PC-3 (cell line): ENCODE measurements around the gene RPGRIP1. TPM values are rescaled to one million over a fixed set of nuclear protein-coding genes. Genes with fewer than 3 reads are reported as not detected.

Experiments used
- ATAC-seq: fragments of 200-7000 bp; cut with Tn5 transposase; 2 replicates; pipeline ENCODE4 v1.9.1; 2020; ENCODE audit warnings: mild to moderate bottlenecking, moderate library complexity
- BruUV-seq: library from RNA; stranded (reverse); fragments of 400-500 nt; replicated peaks from 2 replicates; lab custom pipeline; 2021; lab: Mats Ljungman, UMichigan
- CTCF ChIA-PET: fragments of 300-600 bp; sonication (Branson Sonifier 250); formaldehyde crosslinking; loops from one replicate; lab custom pipeline; 2022; ENCODE audit warnings: antibody characterized with exemption; lab: Charles Lee
- POLR2A ChIA-PET: fragments of 300-600 bp; sonication (Branson Sonifier 250); formaldehyde crosslinking; loops from one replicate; lab custom pipeline; 2022; ENCODE audit warnings: antibody characterized with exemption; ENCODE audit not compliant: unreplicated experiment; lab: Charles Lee
- DNase-seq: peaks from one replicate; pipeline ENCODE4 v3.0.0-alpha.2; 2015
- H2AFZ ChIP-seq: fragments of 300-600 bp; sonication (generic); 2 replicates; pipeline ENCODE4 v1.6.0; 2016; ENCODE audit warnings: antibody characterized with exemption, low read length
- H3F3A ChIP-seq: fragments of 300-600 bp; sonication (generic); one replicate; pipeline ENCODE4 v1.6.0; 2017; ENCODE audit warnings: antibody characterized with exemption, low read length, control low read depth, mild to moderate bottlenecking; ENCODE audit not compliant: unreplicated experiment
- H3K27ac ChIP-seq: fragments of 300-600 bp; sonication (generic); 2 replicates; pipeline ENCODE4 v1.5.1; 2016; ENCODE audit warnings: mild to moderate bottlenecking, low read length
- H3K27me3 ChIP-seq: fragments of 300-600 bp; sonication (generic); 2 replicates; pipeline ENCODE4 v1.6.1; 2016; ENCODE audit warnings: low read length, mixed read lengths
- H3K36me3 ChIP-seq: fragments of 300-600 bp; sonication (generic); 2 replicates; pipeline ENCODE4 v1.6.1; 2016; ENCODE audit warnings: low read depth, mixed run types, low read length, mixed read lengths
- H3K4me1 ChIP-seq: fragments of 300-600 bp; sonication (generic); 2 replicates; pipeline ENCODE4 v1.5.1; 2016; ENCODE audit warnings: low read length; ENCODE audit not compliant: insufficient read depth
- H3K4me2 ChIP-seq: fragments of 300-600 bp; sonication (generic); 2 replicates; pipeline ENCODE4 v1.6.0; 2016; ENCODE audit warnings: low read length
- H3K4me3 ChIP-seq: fragments of 300-600 bp; sonication (generic); 2 replicates; pipeline ENCODE4 v1.5.1; 2016; ENCODE audit warnings: mild to moderate bottlenecking, low read length, mixed read lengths
- H3K79me2 ChIP-seq: fragments of 300-600 bp; sonication (generic); 2 replicates; pipeline ENCODE4 v1.6.1; 2017; ENCODE audit warnings: low read length, mixed read lengths
- H3K9ac ChIP-seq: fragments of 300-600 bp; sonication (generic); 2 replicates; pipeline ENCODE4 v1.6.0; 2016; ENCODE audit warnings: mild to moderate bottlenecking, low read length
- H3K9me2 ChIP-seq: fragments of 300-600 bp; sonication (generic); replicated peaks from 2 replicates; pipeline ENCODE4 v1.6.1; 2016; ENCODE audit warnings: mixed run types, low read length, mixed read lengths
- H3K9me3 ChIP-seq: fragments of 300-600 bp; sonication (generic); 2 replicates; pipeline ENCODE4 v1.6.1; 2016; ENCODE audit warnings: low read length, mixed read lengths
- H4K20me1 ChIP-seq: fragments of 300-600 bp; sonication (generic); 2 replicates; pipeline ENCODE4 v1.6.1; 2016; ENCODE audit warnings: low read length, mixed read lengths
- CTCF ChIP-seq: fragments of 300-600 bp; sonication (generic); conservative IDR thresholded peaks from 2 replicates; pipeline ENCODE4 v1.5.1; 2017; ENCODE audit warnings: antibody characterized with exemption, low read depth, mild to moderate bottlenecking, low read length
- EZH2 ChIP-seq: fragments of 300-600 bp; sonication (generic); IDR thresholded peaks from one replicate; pipeline ENCODE4 v1.6.1; 2017; ENCODE audit warnings: antibody characterized with exemption, mild to moderate bottlenecking, low read length; ENCODE audit not compliant: unreplicated experiment
- EZH2phosphoT487 ChIP-seq: fragments of 300-600 bp; sonication (generic); IDR thresholded peaks from 2 replicates; pipeline ENCODE4 v1.6.1; 2018; ENCODE audit warnings: mild to moderate bottlenecking, antibody characterized with exemption, low read length, borderline replicate concordance
- intact Hi-C: fragments of 100-400 bp; cut with micrococcal nuclease; formaldehyde crosslinking; loops from 2 replicates; pipeline ENCODE4 v1.9.0; 2023
- total RNA-seq: library from RNA; depleted of rRNA; stranded (reverse); fragments of >200 nt; gene quantifications from 2 replicates; pipeline ENCODE4 v1.2.3, GENCODE V29; 2014

Gene RPGRIP1
- total RNA-seq, 1 experiment from 2014 or later, result 0.33 TPM

GRCh38 chr14:21263284-21264024 is 16.4 kb upstream of the RPGRIP1 start:
- peaks cover 81% of the 10 kb centered on the region for H3K36me3 ChIP-seq
- H3K79me2 ChIP-seq, result peaks cover 96% of the 10 kb centered on the region
- BruUV-seq, result no TSS peak
- peaks cover 30% of the 10 kb centered on the region for H3F3A ChIP-seq
- peaks cover 41% of the 10 kb centered on the region for H3K4me1 ChIP-seq
- CTCF ChIA-PET, result no interaction called here
- no peak for TF ChIP-seq EZH2
- no peak for TF ChIP-seq CTCF
- TF ChIP-seq EZH2phosphoT487, result no peak
- H3K9me2 ChIP-seq, result no peaks in the 10 kb centered on the region
- no peak overlapping the region for H3K9ac ChIP-seq
- no peak overlapping the region for H2AFZ ChIP-seq
- ATAC-seq (no peak), DNase-seq (no peak)
- peak overlapping the region; percentile 94 for H3K4me2 ChIP-seq
- intact Hi-C loops, result loop anchor here (10.0 kb wide), 1 partner anchor 121 kb away; the partner anchor contains the start of gene SUPT16H
- peaks cover 92% of the 10 kb centered on the region for H4K20me1 ChIP-seq
- no peaks in the 10 kb centered on the region for H3K27me3 ChIP-seq
- POLR2A ChIA-PET, result no interaction called here
- H3K4me3 ChIP-seq, result peak overlapping the region; percentile 59
- H3K27ac ChIP-seq, result peak overlapping the region; percentile 51
- H3K9me3 ChIP-seq, result no peaks in the 10 kb centered on the region

GRCh38 chr14:21264025-21264801 is 15.7 kb upstream of the RPGRIP1 start:
- H3K9me2 ChIP-seq, result no peaks in the 10 kb centered on the region
- peaks cover 96% of the 10 kb centered on the region for H3K79me2 ChIP-seq
- no peaks in the 10 kb centered on the region for H3K9me3 ChIP-seq
- H4K20me1 ChIP-seq, result peaks cover 90% of the 10 kb centered on the region
- H3K36me3 ChIP-seq, result peaks cover 76% of the 10 kb centered on the region
- H3K4me1 ChIP-seq, result peaks cover 41% of the 10 kb centered on the region
- TF ChIP-seq EZH2phosphoT487, result no peak
- no peak for TF ChIP-seq EZH2
- no peak for TF ChIP-seq CTCF
- intact Hi-C loops, result loop anchor here (10.0 kb wide), 1 partner anchor 121 kb away; the partner anchor contains the start of gene SUPT16H
- peak overlapping the region; percentile 51 for H3K27ac ChIP-seq
- BruUV-seq, result no TSS peak
- no peak overlapping the region for H3K9ac ChIP-seq
- peak overlapping the region; percentile 97 for H3K4me3 ChIP-seq
- H3K27me3 ChIP-seq, result no peaks in the 10 kb centered on the region
- H3F3A ChIP-seq, result peaks cover 28% of the 10 kb centered on the region
- peak overlapping the region; percentile 94 for H3K4me2 ChIP-seq
- ATAC-seq (peak; percentile 87), DNase-seq (peak; percentile 77)
- no peak overlapping the region for H2AFZ ChIP-seq
- CTCF ChIA-PET, result no interaction called here
- POLR2A ChIA-PET, result interaction anchor here (0.6 kb wide), 2 partner anchors 120 to 191 kb away, joined by 3 read pairs; no protein-coding TSS in a partner anchor
